Fibroblast of lung (primary cell): Measurements from ENCODE around the gene CD7. TPM values are rescaled to one million over a fixed set of nuclear protein-coding genes. Genes with fewer than 3 reads are reported as not detected.

Experiments
- DNase-seq, 2 donors: peaks; one replicate each; pipeline versions ENCODE4 v3.0.0 to v3.0.0-alpha.2; 2010; ENCODE audit warnings: low read depth in 2 of 2
- H2AFZ ChIP-seq: 2 replicates; pipeline ENCODE4 v1.5.1; 2012; ENCODE audit warnings: low read length, control low read depth, inconsistent platforms
- H3K27ac ChIP-seq: 2 replicates; pipeline ENCODE4 v1.5.1; 2011; ENCODE audit warnings: low read length, control low read depth; ENCODE audit not compliant: insufficient read depth
- H3K27me3 ChIP-seq: 2 replicates; pipeline ENCODE4 v1.5.1; 2011; ENCODE audit warnings: mild to moderate bottlenecking, low read length; ENCODE audit not compliant: control insufficient read depth, insufficient read depth
- H3K36me3 ChIP-seq: 2 replicates; pipeline ENCODE4 v1.5.1; 2011; ENCODE audit warnings: low read length; ENCODE audit not compliant: control insufficient read depth, insufficient read depth
- H3K4me1 ChIP-seq: 2 replicates; pipeline ENCODE4 v1.5.1; 2011; ENCODE audit warnings: low read length; ENCODE audit not compliant: control insufficient read depth, insufficient read depth; ENCODE audit errors: extremely low read depth
- H3K4me2 ChIP-seq: 2 replicates; pipeline ENCODE4 v1.5.1; 2011; ENCODE audit warnings: low read length, control low read depth; ENCODE audit not compliant: insufficient read depth; ENCODE audit errors: extremely low read depth
- H3K4me3 ChIP-seq, 4 experiments: fragments of 200-600 bp in 1 of 4; sonication (generic) in 1 of 4; replicated peaks in 1 of 4; 2 replicates each; pipeline ENCODE4 v1.5.1; 2011 to 2016; ENCODE audit warnings: low read length in 4 of 4, low read depth in 3 of 4, mild to moderate bottlenecking in 3 of 4, control low read depth in 2 of 4, inconsistent platforms in 1 of 4, mixed read lengths in 1 of 4; ENCODE audit not compliant: insufficient read depth in 1 of 4; ENCODE audit errors: control extremely low read depth in 1 of 4
- H3K79me2 ChIP-seq: 2 replicates; pipeline ENCODE4 v1.5.1; 2012; ENCODE audit warnings: mild to moderate bottlenecking, low read length, inconsistent platforms; ENCODE audit not compliant: control insufficient read depth, insufficient read depth
- H3K9ac ChIP-seq: 2 replicates; pipeline ENCODE4 v1.5.1; 2011; ENCODE audit warnings: mild to moderate bottlenecking, low read length, control low read depth; ENCODE audit not compliant: insufficient read depth
- H3K9me3 ChIP-seq: 2 replicates; pipeline ENCODE4 v1.5.1; 2012; ENCODE audit warnings: low read depth, low read length; ENCODE audit not compliant: control insufficient read depth, insufficient read depth
- H4K20me1 ChIP-seq: 2 replicates; pipeline ENCODE4 v1.5.1; 2011; ENCODE audit warnings: low read length; ENCODE audit not compliant: control insufficient read depth, insufficient read depth; ENCODE audit errors: extremely low read depth
- EZH2 ChIP-seq: IDR thresholded peaks from 2 replicates; pipeline ENCODE4 v1.5.1; 2012; ENCODE audit warnings: low read length, control low read depth, mild to moderate bottlenecking; ENCODE audit errors: missing control alignments
- polyA plus RNA-seq, 2 donors: library from polyadenylated mRNA; depleted of rRNA in 1 of 2; stranded (reverse) in 1 of 2; unstranded in 1 of 2; fragments of >200 nt; gene quantifications; 2 replicates each; pipeline ENCODE4 v1.2.1, GENCODE V29; 2011 to 2012; ENCODE audit warnings: missing spikeins in 1 of 2
- total RNA-seq: library from RNA; depleted of rRNA; stranded (reverse); fragments of >200 nt; gene quantifications from 2 replicates; pipeline ENCODE4 v1.2.1, GENCODE V29; 2014
- TF ChIP-seq, protein P1 (sequence below), 2 donors: IDR thresholded peaks in 1 of 2; conservative IDR thresholded peaks in 1 of 2; 1 replicate in 1 of 2; 2 replicates in 1 of 2; pipeline ENCODE4 v1.5.1; 2011 to 2012; ENCODE audit warnings: low read length in 2 of 2, control low read depth in 1 of 2, inconsistent platforms in 1 of 2, low read depth in 1 of 2, mild to moderate bottlenecking in 1 of 2

CD7 gene
- total and polyA plus RNA-seq, 2 donors (not counting 1 experiment from before 2014, with no cell fraction given): 0.17 TPM; not detected in 1

DNA sequence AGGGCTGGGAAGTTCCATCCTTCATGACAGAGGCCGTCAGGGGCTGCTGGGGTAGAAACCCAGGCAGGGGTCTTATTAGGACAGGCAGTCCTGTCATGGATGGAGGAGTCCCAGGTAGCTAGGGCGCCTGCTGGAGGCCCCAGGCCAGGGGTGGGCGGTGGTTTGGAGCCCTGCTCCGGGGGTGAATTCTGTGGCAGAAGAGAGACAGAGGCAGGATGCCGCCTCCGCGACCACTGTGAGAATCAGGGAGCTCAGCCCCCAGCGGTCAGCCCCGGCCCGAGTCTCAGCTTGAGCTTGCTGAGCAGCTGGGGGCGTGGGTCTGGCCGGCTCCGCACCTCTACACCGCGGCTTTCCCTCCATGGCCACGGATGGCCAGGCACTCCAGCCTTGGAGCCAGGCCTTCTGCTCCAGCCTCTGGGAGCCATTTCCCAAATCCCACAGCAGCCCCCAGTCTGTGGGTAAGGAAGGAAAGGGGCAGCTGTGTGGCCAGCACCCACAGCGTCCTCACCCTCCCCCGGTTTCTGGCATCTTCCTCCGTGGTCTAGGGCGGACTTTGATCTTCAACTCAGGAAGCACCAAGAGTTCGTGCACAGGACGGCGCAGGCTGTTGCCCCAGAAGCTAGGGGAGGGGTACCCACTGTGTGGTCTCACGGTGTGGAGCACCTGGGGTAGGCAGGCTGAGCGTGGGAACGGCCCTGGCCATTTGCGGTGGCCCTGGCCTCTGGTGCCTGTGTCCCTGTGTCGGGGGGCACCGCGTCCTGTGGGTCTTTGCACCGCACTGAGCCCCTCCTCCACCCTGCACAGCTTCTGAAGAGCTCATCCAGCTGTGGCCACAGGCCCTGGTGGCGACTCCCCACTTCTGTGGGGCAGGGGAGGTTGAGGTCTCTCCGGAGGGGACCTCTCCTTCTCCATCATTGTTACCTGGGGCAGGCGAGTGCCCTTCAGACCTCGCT is 14.1 kb downstream of the CD7 start:
- H3K27ac ChIP-seq: no peak overlapping the region
- no peak overlapping the region for H3K4me2 ChIP-seq
- H3K4me3 ChIP-seq: no peak overlapping the region
- TF ChIP-seq EZH2: no peak
- TF ChIP-seq, protein P1, sequence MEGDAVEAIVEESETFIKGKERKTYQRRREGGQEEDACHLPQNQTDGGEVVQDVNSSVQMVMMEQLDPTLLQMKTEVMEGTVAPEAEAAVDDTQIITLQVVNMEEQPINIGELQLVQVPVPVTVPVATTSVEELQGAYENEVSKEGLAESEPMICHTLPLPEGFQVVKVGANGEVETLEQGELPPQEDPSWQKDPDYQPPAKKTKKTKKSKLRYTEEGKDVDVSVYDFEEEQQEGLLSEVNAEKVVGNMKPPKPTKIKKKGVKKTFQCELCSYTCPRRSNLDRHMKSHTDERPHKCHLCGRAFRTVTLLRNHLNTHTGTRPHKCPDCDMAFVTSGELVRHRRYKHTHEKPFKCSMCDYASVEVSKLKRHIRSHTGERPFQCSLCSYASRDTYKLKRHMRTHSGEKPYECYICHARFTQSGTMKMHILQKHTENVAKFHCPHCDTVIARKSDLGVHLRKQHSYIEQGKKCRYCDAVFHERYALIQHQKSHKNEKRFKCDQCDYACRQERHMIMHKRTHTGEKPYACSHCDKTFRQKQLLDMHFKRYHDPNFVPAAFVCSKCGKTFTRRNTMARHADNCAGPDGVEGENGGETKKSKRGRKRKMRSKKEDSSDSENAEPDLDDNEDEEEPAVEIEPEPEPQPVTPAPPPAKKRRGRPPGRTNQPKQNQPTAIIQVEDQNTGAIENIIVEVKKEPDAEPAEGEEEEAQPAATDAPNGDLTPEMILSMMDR (conservative IDR thresholded peaks at IDR 0.05 in 1 of 2, IDR thresholded peaks at IDR 0.05 in 1 of 2; ENCODE audit: low read depth in 1 of 2, low read length in 2 of 2): no peak
- no peak overlapping the region for H2AFZ ChIP-seq
- no peaks in the 10 kb centered on the region for H3K79me2 ChIP-seq
- no peaks in the 10 kb centered on the region for H3K27me3 ChIP-seq
- H3K4me1 ChIP-seq: peaks cover 5% of the 10 kb centered on the region
- H3K9ac ChIP-seq: no peak overlapping the region
- no peaks in the 10 kb centered on the region for H3K9me3 ChIP-seq
- H3K36me3 ChIP-seq: no peaks in the 10 kb centered on the region
- no peak for DNase-seq
- no peaks in the 10 kb centered on the region for H4K20me1 ChIP-seq

DNA sequence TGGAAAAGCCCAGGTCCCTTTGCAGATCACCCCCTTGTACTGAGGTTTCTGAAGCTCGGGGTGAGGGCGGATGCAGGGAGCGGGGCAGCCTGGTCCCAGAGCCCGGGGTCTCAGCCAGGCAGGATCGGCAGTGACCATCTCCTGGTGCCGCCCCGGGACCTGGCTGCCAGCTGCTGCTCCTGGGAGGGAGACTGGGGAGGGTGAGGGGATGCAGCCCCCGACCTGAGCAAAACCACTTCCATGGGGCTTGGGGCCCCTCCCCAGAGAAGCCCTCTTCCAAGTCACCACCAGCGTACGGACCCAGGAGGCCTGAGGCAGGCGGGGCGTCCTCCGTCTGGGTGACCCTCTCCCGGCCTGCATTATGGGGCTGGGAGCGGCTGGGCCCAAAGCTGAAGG is 14.8 kb downstream of the CD7 start:
- no peak overlapping the region for H2AFZ ChIP-seq
- no peak for TF ChIP-seq EZH2
- TF ChIP-seq, protein P1 (conservative IDR thresholded peaks at IDR 0.05 in 1 of 2, IDR thresholded peaks at IDR 0.05 in 1 of 2; ENCODE audit: low read depth in 1 of 2, low read length in 2 of 2): no peak
- no peak overlapping the region for H3K4me2 ChIP-seq
- H3K27ac ChIP-seq: no peak overlapping the region
- no peaks in the 10 kb centered on the region for H3K9me3 ChIP-seq
- H3K4me3 ChIP-seq: no peak overlapping the region
- no peaks in the 10 kb centered on the region for H4K20me1 ChIP-seq
- no peaks in the 10 kb centered on the region for H3K79me2 ChIP-seq
- no peak for DNase-seq
- H3K4me1 ChIP-seq: peaks cover 5% of the 10 kb centered on the region
- no peaks in the 10 kb centered on the region for H3K36me3 ChIP-seq
- no peak overlapping the region for H3K9ac ChIP-seq
- no peaks in the 10 kb centered on the region for H3K27me3 ChIP-seq

DNA sequence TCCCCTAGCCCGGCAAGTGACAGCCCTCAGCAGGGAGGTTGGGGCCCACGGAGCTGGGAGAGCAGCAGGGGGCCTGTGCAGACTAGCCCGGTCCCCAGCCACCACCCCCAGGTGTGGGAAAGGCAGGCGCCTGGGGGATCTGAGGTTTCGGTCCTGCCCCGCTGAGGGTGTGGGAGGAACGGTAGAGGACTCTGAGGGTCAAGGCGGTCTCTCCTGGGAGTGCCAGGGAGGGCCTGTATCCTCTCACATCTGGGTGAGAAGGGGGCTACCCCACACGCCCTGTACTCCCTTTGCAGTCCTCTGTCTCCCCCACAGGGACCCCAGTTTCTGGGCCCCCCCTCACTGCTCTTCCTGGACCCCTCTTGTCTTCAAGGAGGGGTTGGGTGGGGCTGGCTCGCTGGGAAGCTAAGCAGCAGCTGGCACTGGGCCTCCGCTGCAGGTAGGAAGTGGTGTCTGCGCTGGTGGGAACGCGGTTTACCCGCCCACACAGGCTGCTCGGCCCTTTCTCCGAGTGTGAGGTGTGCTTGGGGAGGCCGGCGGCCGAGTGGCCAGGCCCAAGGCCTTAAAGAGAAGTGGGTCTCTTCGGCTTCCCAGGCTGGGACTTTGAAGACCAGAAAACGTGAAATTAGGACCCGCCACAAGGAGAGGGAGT is 15.4 kb downstream of the CD7 start:
- Histone ChIP-seq H2AFZ (no peak overlapping the region), H3K79me2 (no peaks in the 10 kb centered on the region), H3K9me3 (no peaks in the 10 kb centered on the region), H3K9ac (no peak overlapping the region), H3K27ac (no peak overlapping the region), H3K27me3 (no peaks in the 10 kb centered on the region), H3K36me3 (no peaks in the 10 kb centered on the region), H4K20me1 (no peaks in the 10 kb centered on the region), H3K4me1 (peaks cover 9% of the 10 kb centered on the region), H3K4me2 (no peak overlapping the region), H3K4me3 (no peak overlapping the region)
- DNase-seq: no peak
- TF ChIP-seq, protein P1 (conservative IDR thresholded peaks at IDR 0.05 in 1 of 2, IDR thresholded peaks at IDR 0.05 in 1 of 2; ENCODE audit: low read depth in 1 of 2, low read length in 2 of 2): no peak
- TF ChIP-seq EZH2: no peak
